ENCODE data around the gene RACGAP1. TPM values are rescaled to one million over a fixed set of nuclear protein-coding genes. Genes with fewer than 3 reads are reported as not detected.
A peak's percentile ranks its signal among the peaks of the same experiment; 100 is the strongest.

The RACGAP1 gene
- polyA plus RNA-seq, 3 donors, result 3.1 to 5.4 (median 3.6) TPM

- peak overlapping the region in 1 of 3 experiments; percentile 2 for H3K4me3 ChIP-seq (replicated peaks in 1 of 3; ENCODE audit: low read depth in 2 of 3, low read length in 3 of 3)
- no peaks in the 10 kb centered on the region for H3K79me2 ChIP-seq (ENCODE audit: insufficient read depth, low read length)
- peaks cover 36% of the 10 kb centered on the region for H3K4me1 Mint-ChIP-seq
- H3K9me3 ChIP-seq (replicated peaks in 1 of 2; ENCODE audit: control insufficient read depth in 1 of 2, insufficient read depth in 1 of 2, low read length in 2 of 2), result no peaks in the 10 kb centered on the region
- peak overlapping the region in 4 of 7 donors; percentile 13 to 38 (median 18) for H3K27ac Mint-ChIP-seq
- H3K27me3 Mint-ChIP-seq (ENCODE audit: low read depth in 3 of 3), result peaks cover 5 to 11% (median 5%) of the 10 kb centered on the region in 3 donors
- TF ChIP-seq CTCF (IDR thresholded peaks at IDR 0.05), result no peak
- DNase-seq, result no peak
- peaks cover 20 to 34% of the 10 kb centered on the region in 2 donors for H3K4me1 ChIP-seq (ENCODE audit: control insufficient read depth in 1 of 2, insufficient read depth in 2 of 2, low read length in 2 of 2)
- no peak overlapping the region for H3K9ac ChIP-seq (ENCODE audit: insufficient read depth, low read length, poor library complexity, severe bottlenecking)
- H3K27ac ChIP-seq (ENCODE audit: low read depth in 1 of 2, low read length in 2 of 2), result no peak overlapping the region
- peaks cover 0 to 2% (median 0%) of the 10 kb centered on the region in 7 donors for H3K9me3 Mint-ChIP-seq
- H3K27me3 ChIP-seq (ENCODE audit: control insufficient read depth in 2 of 2, insufficient read depth in 2 of 2, low read length in 2 of 2), result peaks cover 0 to 14% of the 10 kb centered on the region in 2 donors
- peak overlapping the region in 1 of 2 donors; percentile 58 for H3K4me3 Mint-ChIP-seq
- intact Hi-C loops (cut with micrococcal nuclease), result no loop called here
- H2AFZ ChIP-seq (ENCODE audit: insufficient read depth, low read depth, low read length, poor library complexity, severe bottlenecking), result peak overlapping the region; percentile 53
- H3K36me3 Mint-ChIP-seq, result peaks cover 2 to 3% of the 10 kb centered on the region in 2 donors
- peak overlapping the region; percentile 27 for H3K4me2 ChIP-seq (replicated peaks; ENCODE audit: extremely low read depth, low read length, poor library complexity, severe bottlenecking)
- 13% methylated on average over 6 of the region's 8 CpGs for WGBS (ENCODE audit: insufficient coverage)
- H3K36me3 ChIP-seq (replicated peaks in 1 of 2; ENCODE audit: control insufficient read depth in 1 of 2, insufficient read depth in 2 of 2, low read length in 2 of 2), result no peaks in the 10 kb centered on the region
- H4K20me1 ChIP-seq (ENCODE audit: insufficient read depth, low read length), result no peaks in the 10 kb centered on the region
Measured at GRCh38 chr12:49974677-49975317, 50.5 kb downstream of the RACGAP1 start.

GRCh38 chr12:49974231-49974675 is 51.0 kb downstream of the RACGAP1 start:
- H3K4me1 Mint-ChIP-seq, result peaks cover 31% of the 10 kb centered on the region
- H3K79me2 ChIP-seq (ENCODE audit: insufficient read depth, low read length), result no peaks in the 10 kb centered on the region
- no peak overlapping the region for H3K4me3 ChIP-seq (replicated peaks in 1 of 3; ENCODE audit: low read depth in 2 of 3, low read length in 3 of 3)
- peak overlapping the region; percentile 53 for H2AFZ ChIP-seq (ENCODE audit: insufficient read depth, low read depth, low read length, poor library complexity, severe bottlenecking)
- H3K9me3 ChIP-seq (replicated peaks in 1 of 2; ENCODE audit: control insufficient read depth in 1 of 2, insufficient read depth in 1 of 2, low read length in 2 of 2), result no peaks in the 10 kb centered on the region
- no peaks in the 10 kb centered on the region for H4K20me1 ChIP-seq (ENCODE audit: insufficient read depth, low read length)
- intact Hi-C loops (cut with micrococcal nuclease), result no loop called here
- H3K9me3 Mint-ChIP-seq, result peaks cover 0 to under 1% (median 0%) of the 10 kb centered on the region in 7 donors
- peaks cover 5 to 11% (median 5%) of the 10 kb centered on the region in 3 donors for H3K27me3 Mint-ChIP-seq (ENCODE audit: low read depth in 3 of 3)
- H3K36me3 ChIP-seq (replicated peaks in 1 of 2; ENCODE audit: control insufficient read depth in 1 of 2, insufficient read depth in 2 of 2, low read length in 2 of 2), result no peaks in the 10 kb centered on the region
- no peak overlapping the region for H3K27ac ChIP-seq (ENCODE audit: low read depth in 1 of 2, low read length in 2 of 2)
- H3K9ac ChIP-seq (ENCODE audit: insufficient read depth, low read length, poor library complexity, severe bottlenecking), result no peak overlapping the region
- peak; percentile 48 for TF ChIP-seq CTCF (IDR thresholded peaks at IDR 0.05)
- peaks cover 0 to 14% of the 10 kb centered on the region in 2 donors for H3K27me3 ChIP-seq (ENCODE audit: control insufficient read depth in 2 of 2, insufficient read depth in 2 of 2, low read length in 2 of 2)
- 91% methylated on average over 15 of the region's 15 CpGs for WGBS (ENCODE audit: insufficient coverage)
- no peak overlapping the region for H3K4me3 Mint-ChIP-seq
- H3K27ac Mint-ChIP-seq, result no peak overlapping the region
- H3K4me1 ChIP-seq (ENCODE audit: control insufficient read depth in 1 of 2, insufficient read depth in 2 of 2, low read length in 2 of 2), result peaks cover 19 to 34% of the 10 kb centered on the region in 2 donors
- no peak overlapping the region for H3K4me2 ChIP-seq (replicated peaks; ENCODE audit: extremely low read depth, low read length, poor library complexity, severe bottlenecking)
- peak in 1 of 3 donors; percentile 46 for DNase-seq
- H3K36me3 Mint-ChIP-seq, result peaks cover 0 to 2% of the 10 kb centered on the region in 2 donors

Measured in CD14-positive monocyte (primary cell).